Urothelium cell line (cell line): ENCODE data around the gene CCSER1.

ENCODE experiments used
- DNase-seq: peaks from one replicate; pipeline ENCODE4 v3.0.0; 2011; ENCODE audit warnings: low spot score, mixed read lengths
- FAIRE-seq: peaks from 2 replicates; lab custom pipeline; 2011; peaks lifted over from hg19 to GRCh38; lab: Jason Lieb, UNC

CCSER1 gene

GRCh38 chr4:90127223-90127705 is at the start of gene CCSER1:
Gene CCSER1, plus strand, starts transcription at chr4:90127394.
- FAIRE-seq, result no peak
- no peak for DNase-seq

DNA sequence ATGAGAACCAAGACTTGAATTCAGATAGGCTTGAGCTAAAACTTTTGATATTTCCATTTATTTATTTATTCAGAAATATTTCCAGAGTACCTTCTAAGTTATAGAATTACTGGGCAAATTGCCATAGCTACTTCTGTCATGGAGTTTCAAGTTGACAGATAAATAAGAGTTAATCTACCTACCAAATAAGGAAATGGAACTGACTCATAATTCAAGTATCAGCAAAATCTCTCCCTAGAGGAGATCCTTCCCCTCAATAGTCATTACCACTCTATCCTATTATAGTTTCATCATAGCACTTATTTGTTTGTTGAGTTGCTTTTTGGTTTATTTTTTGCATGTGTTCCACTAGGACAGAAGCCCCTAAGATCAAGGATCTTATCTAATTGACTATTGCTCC is 48.8 kb upstream of the CCSER1 start:
- no peak for FAIRE-seq

GRCh38 chr4:90080116-90080515 is 47.1 kb upstream of the CCSER1 start:
- FAIRE-seq, result no peak
- no peak for DNase-seq

More for the DNA sequence above, 48.8 kb upstream of the CCSER1 start:
- no peak for DNase-seq

DNA sequence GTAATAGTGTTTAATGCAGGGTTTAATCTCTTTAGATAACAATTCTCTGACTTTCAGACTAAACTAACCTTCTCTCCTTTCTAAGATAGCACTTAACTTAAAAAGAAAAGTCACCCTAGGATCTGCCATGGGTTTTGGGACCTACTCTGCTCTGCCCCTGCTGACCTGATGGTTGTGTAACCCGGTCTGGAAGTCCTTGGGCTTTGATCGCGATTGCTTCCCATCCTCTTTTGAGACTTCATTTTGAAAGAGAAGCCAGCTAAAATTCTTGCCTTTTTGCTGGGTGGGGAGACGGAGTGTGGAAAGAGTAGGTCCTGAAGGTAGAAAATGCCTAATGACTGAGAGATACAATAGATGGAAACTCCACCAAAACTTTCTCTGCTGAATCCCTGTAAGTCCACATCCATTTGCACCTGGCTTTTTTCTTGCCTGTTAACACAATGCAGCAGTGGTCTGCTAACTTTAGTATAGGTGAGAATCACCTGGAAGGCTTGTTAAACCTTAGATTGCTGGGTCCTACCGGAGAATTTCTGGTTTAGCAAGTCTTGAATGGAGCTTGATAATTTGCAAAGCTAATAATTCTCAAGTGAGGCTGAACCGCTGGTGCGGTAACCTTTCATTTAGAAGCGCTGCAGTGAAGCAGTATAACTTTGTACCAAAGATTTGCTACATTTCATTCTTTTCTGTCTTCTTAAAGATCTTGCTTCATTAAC is 45.6 kb upstream of the CCSER1 start:
- no peak for DNase-seq
- FAIRE-seq, result no peak

- FAIRE-seq, result no peak
- DNase-seq, result no peak
Observed at GRCh38 chr4:90082449-90082848, 44.7 kb upstream of the CCSER1 start.

DNA sequence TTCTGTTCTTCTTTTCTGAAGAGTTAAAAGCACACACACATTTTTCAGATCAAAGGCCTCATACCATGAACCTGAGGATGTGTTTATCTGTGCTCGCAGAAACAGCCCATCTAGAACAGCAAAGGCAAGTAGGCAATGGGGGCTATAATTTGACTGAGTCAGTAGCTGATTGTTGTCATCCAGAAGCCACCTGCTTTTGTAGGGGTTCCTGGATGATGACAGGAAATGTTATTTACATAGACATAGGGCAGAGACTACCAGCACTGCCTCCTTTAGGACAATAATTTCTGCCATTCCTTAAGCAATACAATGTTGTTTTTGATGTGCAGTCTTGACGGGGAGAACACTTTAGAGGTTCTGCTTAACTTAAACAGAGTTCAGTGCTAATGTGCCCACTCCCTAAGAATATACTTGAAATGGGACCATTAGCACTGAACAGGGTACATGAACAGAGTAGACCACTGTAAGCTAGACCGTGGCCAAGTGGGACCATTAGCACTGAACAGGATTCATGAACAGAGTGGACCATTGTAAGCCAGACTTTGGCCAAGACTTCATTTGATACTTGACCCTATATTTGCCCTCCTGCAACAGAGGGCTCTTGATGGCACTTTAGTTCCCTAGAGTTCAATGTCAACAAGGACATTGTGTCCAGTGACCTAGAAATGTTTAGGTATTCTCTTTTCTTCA is 42.8 kb upstream of the CCSER1 start:
- no peak for DNase-seq
- FAIRE-seq, result no peak

GRCh38 chr4:90084967-90085295 is 42.3 kb upstream of the CCSER1 start:
- FAIRE-seq, result no peak
- no peak for DNase-seq

DNA sequence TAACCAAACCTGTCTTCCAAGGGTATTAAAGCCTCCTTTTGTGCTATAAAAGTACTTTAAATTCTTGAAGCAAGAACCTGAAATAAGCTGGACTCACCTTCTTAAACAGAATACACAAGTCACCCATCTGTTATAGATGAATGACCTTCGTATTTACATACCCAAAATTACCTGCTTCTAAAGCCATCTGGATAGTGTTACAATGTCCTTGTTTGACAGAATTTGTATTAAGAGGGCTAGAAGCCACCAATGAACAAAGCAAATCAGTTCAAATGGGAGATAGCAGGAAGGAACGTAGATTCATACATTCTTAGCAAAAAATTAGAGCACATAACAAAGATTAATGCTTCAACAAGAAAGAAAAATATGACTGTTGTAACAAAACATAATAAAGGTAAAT is 33.7 kb upstream of the CCSER1 start:
- FAIRE-seq, result no peak
- no peak for DNase-seq

- FAIRE-seq, result no peak
- peak; percentile 13 for DNase-seq
Observed at GRCh38 chr4:90095000-90095399, 32.2 kb upstream of the CCSER1 start.

DNA sequence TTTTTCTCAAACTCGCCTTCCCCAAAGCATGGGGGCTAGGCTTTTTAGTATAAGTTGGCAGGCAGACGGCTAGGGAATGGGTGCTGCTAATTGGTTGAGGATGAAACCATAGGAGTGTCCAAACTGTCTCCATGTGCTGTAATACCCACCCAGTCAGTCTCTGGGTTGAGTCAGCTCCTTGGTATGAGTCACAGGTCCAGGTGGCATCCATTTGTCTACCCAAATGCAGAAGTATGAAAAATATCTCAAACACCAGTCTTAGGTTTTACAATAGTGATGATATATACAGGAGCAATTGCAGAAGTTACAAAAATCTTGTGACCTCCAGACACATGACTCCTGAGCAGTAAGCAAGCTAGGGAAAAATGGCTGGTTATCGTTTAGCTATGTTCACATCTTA is 27.4 kb upstream of the CCSER1 start:
- DNase-seq, result peak; percentile 49
- no peak for FAIRE-seq

DNA sequence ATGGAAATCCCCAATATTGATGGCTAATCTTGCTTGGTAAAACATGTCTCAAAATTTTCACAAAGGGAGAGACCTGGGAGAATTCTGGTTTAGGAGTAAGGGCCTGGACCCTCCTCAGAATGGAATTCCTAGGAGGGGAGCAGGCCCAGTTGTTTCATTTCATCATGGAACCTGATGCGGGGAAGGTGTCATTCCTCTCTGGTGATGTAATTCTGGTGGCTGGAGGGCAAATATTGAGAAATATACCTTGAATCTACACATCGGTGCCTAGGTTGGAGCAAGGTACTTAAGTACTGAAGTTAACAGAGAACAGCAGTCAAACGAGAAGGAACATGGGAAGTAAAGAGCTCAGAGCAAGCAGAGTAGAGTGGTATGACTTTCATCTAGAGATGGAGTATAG is 23.2 kb upstream of the CCSER1 start:
- DNase-seq (no peak), FAIRE-seq (no peak)

GRCh38 chr4:90105274-90105673 is 21.9 kb upstream of the CCSER1 start:
- DNase-seq, result no peak
- no peak for FAIRE-seq

- FAIRE-seq (no peak), DNase-seq (no peak)
Observed at GRCh38 chr4:90112715-90113114, 14.5 kb upstream of the CCSER1 start.

- no peak for DNase-seq
- FAIRE-seq, result no peak
Observed at GRCh38 chr4:90113881-90114457, 13.2 kb upstream of the CCSER1 start.

DNA sequence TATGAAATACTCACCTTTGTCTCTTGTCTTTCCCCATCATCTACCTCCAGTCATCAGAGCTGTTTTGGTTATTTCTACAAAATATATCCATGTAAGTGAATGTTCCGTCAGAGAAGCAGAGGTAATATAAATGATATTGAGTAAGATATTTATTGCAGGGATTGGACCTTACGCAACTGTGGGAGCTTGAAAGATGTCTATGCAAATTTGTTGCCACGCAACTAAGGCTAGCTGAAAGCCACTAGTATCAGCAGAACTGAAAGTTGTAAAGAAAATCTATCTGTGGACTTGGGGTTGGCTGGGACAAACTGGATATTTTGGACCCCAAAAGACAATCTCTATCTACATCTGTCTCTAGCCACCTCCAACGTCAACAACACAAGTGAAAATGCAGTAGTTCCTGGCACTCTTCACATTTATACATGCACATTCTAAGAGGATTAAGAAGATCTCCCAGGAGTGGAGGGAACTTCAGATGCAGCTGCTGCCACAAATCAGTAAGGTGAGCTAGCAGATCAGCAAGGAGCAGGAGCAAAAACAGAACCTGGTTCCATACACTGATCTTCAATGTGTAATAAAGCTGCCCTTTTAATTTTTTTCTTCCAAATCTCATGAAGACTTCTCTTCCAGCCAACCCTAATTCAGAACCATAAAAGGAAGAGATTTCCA is 8.5 kb upstream of the CCSER1 start:
- no peak for FAIRE-seq
- DNase-seq, result no peak

GRCh38 chr4:90120037-90120436 is 7.2 kb upstream of the CCSER1 start:
- no peak for FAIRE-seq

DNA sequence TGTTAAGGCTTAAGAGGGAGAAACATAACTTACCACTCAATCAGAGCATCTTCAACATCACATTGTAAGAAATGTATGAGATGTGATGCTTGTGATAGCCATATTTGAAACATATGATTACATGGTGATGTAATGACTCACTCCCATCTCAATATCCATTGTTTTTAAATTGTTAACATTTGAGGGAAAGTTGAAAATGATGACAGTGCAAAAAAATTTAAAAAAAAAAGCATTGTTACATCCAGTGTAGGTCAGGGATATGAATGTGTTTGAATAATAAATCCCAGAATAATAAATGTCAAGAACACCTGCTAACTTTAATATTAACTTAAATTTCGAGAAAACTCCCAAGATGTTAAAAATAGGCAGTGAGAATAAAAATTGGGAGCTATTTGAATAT is 6.4 kb upstream of the CCSER1 start:
- DNase-seq, result no peak
- no peak for FAIRE-seq

More at GRCh38 chr4:90120037-90120436, 7.2 kb upstream of the CCSER1 start:
- no peak for DNase-seq

DNA sequence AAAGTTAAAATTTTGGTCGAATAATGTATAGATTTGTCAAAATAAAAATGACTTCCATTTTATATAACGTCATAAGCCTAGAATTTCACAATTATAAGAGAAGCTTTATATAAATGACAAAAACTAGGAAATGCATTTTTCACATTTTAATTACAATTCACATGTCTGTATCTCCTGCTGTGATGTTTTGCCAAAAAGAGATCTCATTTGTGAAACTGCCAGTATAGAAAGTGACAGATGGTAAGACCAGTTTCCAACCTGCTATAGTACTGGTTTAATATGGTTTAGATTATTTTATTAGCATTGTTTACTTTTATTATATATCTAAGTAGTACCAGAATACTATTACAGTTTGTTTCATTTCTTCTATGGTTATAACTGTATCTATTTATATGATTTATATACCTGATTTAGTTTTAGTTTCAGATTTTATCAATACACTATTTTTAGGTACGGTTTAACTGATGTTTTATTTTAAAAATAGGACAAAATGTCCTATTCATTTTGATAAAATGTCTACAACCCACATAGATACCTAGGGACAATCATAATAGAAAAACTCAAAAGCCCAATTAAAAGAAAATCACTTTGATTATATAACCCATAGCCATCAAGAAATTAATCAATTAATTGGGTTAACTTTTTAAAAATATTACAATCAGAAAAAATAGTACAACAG is 5.4 kb upstream of the CCSER1 start:
- FAIRE-seq, result no peak
- no peak for DNase-seq

GRCh38 chr4:90122355-90122748 is 4.8 kb upstream of the CCSER1 start:
- DNase-seq (peak; percentile 18), FAIRE-seq (peak; percentile 13)

DNA sequence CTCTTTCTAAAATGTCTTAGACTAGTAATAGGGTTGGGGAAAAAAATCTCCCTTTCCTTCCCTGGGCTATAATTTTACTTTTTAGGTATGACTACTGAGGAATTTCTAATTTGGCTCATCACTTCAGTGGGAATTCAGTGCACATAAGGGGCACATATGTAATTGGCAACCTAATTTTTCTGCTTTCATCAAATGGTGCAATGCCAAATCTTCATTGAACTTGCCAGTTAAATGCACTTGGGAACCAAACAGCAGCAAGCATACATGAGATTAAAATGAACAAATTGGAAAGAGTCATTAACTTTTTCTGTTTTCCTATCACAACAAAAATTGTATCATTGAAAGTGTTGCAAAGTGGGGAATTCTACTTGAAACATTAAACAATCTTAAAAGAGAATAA is 2.9 kb upstream of the CCSER1 start:
- FAIRE-seq (no peak), DNase-seq (no peak)

- FAIRE-seq (no peak), DNase-seq (no peak)
Observed at GRCh38 chr4:90126805-90127204, 389 bp upstream of the CCSER1 start.
